Ectodermal cell (in vitro differentiated cells): Measurements from ENCODE around the gene IFT81.

Source experiments
- H3K27ac ChIP-seq: 2 replicates; pipeline ENCODE4 v1.7.0; 2013; ENCODE audit warnings: mild to moderate bottlenecking, low read depth, low read length; ENCODE audit not compliant: insufficient read depth, poor library complexity, severe bottlenecking
- H3K27me3 ChIP-seq: 2 replicates; pipeline ENCODE4 v1.7.0; 2013; ENCODE audit warnings: mild to moderate bottlenecking, low read length; ENCODE audit not compliant: insufficient read depth, control insufficient read depth, poor library complexity, severe bottlenecking
- H3K36me3 ChIP-seq: one replicate; pipeline ENCODE4 v1.7.0; 2013; ENCODE audit warnings: low read length; ENCODE audit not compliant: control insufficient read depth, insufficient read depth
- H3K4me1 ChIP-seq: one replicate; pipeline ENCODE4 v1.7.0; 2013; ENCODE audit warnings: low read length; ENCODE audit not compliant: control insufficient read depth, insufficient read depth
- H3K4me3 ChIP-seq: 2 replicates; pipeline ENCODE4 v1.7.0; 2013; ENCODE audit warnings: low read depth, low read length, control low read depth; ENCODE audit not compliant: insufficient read depth
- H3K9me3 ChIP-seq: 2 replicates; pipeline ENCODE4 v1.7.0; 2013; ENCODE audit warnings: mild to moderate bottlenecking, low read length, moderate library complexity; ENCODE audit not compliant: control insufficient read depth
- WGBS, 2 experiments: methylation state at CpG; one replicate each; pipeline ENCODE4 v1.1.7; 2013; ENCODE audit warnings: missing lambda C conversion rate in 2 of 2; 5-methylcytosine and 5-hydroxymethylcytosine counted together

IFT81 gene

DNA sequence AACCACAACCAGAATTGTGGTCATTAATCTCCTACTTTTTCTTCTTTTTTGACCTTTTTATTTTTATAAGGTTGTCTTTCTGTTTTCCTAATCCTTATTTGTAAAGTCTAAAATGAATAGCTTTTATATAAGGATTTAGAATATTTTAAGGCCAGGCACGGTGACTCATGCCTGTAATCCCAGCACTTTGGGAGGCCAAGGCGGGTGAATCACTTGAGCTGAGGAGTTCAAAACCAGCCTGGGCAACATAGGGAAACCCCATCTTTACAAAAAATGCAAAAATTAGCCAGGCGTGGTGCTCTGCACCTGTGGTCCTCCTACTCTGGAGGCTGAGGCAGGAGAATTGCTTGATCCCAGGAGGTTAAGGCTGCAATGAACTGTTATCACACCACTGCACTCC, 55.1 kb downstream of the IFT81 start:
- Histone ChIP-seq H3K27me3 (no peaks in the 10 kb centered on the region), H3K36me3 (peaks cover 7% of the 10 kb centered on the region), H3K9me3 (no peaks in the 10 kb centered on the region), H3K4me3 (no peak overlapping the region), H3K27ac (no peak overlapping the region), H3K4me1 (no peaks in the 10 kb centered on the region)
- WGBS, 2 experiments: 89 to 95% methylated on average over 3 of the region's 3 CpGs

DNA sequence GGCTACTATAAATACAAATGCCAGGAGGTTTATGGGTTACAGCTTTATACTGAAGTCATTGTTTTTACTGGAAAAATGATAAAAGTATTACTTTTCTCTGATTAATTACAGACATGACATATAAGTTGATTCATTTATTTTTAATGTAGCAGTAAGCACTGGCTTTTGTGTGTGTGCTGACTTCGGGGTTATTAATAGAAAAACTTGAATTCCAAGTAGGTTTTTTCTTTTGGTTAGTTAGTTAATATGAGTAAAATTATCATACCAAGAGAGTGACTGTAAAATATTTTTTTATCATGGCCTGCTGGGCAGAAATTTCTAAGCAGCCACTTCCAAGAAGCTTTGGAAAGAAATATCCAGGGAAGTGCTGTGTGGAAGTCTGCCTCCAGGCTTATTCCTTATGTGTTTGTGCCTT, 56.4 kb downstream of the IFT81 start:
- Histone ChIP-seq H3K27ac (no peak overlapping the region), H3K27me3 (no peaks in the 10 kb centered on the region), H3K4me1 (no peaks in the 10 kb centered on the region), H3K9me3 (no peaks in the 10 kb centered on the region), H3K4me3 (no peak overlapping the region), H3K36me3 (peaks cover 20% of the 10 kb centered on the region)
- WGBS, 2 experiments: 89% methylated on average over 1 of the region's 1 CpG; no CpG with 5 or more reads in 1 of the 2 experiments

DNA sequence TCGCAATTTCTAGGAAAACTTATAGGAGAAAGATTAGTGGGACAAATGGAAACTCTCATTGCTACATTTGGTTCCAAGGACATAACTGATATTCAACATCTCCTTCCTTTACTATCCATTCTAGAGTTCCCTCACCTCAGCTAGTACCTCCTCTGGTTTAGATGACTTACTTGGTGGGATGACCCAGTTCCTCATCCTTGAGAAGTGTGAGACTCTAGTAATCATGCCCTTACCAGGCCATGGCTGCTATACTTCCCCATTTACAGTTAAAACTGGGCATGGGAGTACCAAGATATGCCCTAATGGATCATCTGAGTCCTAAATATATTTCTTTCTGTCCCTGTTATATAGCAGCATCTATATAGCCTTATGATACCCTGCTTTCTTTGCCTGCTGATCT, 58.1 kb downstream of the IFT81 start:
- no peaks in the 10 kb centered on the region for H3K27me3 ChIP-seq
- no peaks in the 10 kb centered on the region for H3K9me3 ChIP-seq
- H3K27ac ChIP-seq: no peak overlapping the region
- H3K4me1 ChIP-seq: no peaks in the 10 kb centered on the region
- 91% methylated on average over 1 of the region's 1 CpG; no CpG with 5 or more reads in 1 of the 2 experiments for WGBS, 2 experiments
- peaks cover 25% of the 10 kb centered on the region for H3K36me3 ChIP-seq
- H3K4me3 ChIP-seq: no peak overlapping the region

DNA sequence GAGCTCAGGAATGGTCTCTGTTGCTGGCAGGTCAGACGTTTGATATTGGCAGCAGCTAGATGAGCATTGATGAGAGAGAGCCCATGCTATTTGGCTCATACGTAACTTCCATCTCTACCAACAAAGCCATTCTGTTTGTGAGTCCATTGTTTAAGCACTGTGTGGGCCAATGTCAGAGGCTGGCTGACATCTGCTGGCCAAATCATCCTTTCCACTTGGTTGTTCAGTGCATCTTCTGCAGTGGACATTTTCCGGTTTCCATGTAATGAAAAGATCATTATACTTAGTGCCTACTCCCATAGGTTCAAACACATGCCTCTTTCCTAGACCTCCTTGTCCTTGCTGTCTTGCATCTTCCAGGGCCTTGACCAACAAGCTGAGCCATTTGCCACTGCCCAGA, 59.2 kb downstream of the IFT81 start:
- no peaks in the 10 kb centered on the region for H3K4me1 ChIP-seq
- WGBS, 2 experiments: 95% methylated on average over 3 of the region's 3 CpGs
- H3K27ac ChIP-seq: no peak overlapping the region
- no peaks in the 10 kb centered on the region for H3K9me3 ChIP-seq
- H3K4me3 ChIP-seq: no peak overlapping the region
- H3K27me3 ChIP-seq: no peaks in the 10 kb centered on the region
- peaks cover 25% of the 10 kb centered on the region for H3K36me3 ChIP-seq

DNA sequence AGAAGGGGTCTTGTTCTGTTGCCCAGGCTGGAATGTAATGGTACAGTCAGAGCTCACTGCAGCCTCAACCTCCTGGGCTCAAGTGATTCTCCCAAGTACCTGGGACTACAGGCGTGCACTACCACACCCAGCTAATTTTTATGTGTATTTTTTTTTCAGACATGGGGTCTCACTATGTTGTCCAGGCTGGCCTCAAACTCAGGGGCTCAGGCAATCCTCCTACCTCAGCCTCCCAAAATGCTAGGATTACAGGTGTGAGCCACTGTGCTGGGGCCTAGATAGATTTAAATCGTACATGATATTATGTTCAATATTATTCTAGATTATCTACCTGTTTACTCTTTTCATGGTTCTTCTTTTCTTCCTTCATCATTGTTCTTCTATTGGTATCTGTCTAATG, 61.5 kb downstream of the IFT81 start:
- Histone ChIP-seq H3K9me3 (no peaks in the 10 kb centered on the region), H3K36me3 (peaks cover 25% of the 10 kb centered on the region), H3K4me1 (no peaks in the 10 kb centered on the region), H3K27me3 (no peaks in the 10 kb centered on the region), H3K4me3 (no peak overlapping the region), H3K27ac (no peak overlapping the region)
- 85 to 92% methylated on average over 1 to 2 of the region's 2 CpGs for WGBS, 2 experiments

DNA sequence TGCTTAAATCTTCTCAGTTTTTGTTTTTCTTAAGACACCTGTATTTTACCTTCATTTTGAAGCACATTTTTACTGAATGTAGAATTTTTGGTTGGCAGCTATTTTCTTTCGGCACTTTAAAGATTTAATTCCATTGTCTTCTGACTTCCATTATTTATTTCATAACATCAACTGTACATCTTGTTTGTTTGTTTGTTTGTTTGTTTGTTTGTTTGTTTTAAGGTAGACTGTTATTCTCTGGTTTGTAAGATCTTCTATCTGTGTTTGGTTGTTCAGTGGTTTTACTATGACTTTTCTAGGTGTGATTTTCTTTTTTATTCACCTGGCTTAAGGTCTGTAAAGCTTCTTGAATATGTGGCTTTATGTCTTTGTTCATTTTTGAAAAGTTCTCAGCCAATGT, 61.9 kb downstream of the IFT81 start:
- no peaks in the 10 kb centered on the region for H3K9me3 ChIP-seq
- H3K4me3 ChIP-seq: no peak overlapping the region
- 100% methylated on average over 1 of the region's 1 CpG; no CpG with 5 or more reads in 1 of the 2 experiments for WGBS, 2 experiments
- no peaks in the 10 kb centered on the region for H3K4me1 ChIP-seq
- H3K27ac ChIP-seq: no peak overlapping the region
- H3K36me3 ChIP-seq: peaks cover 26% of the 10 kb centered on the region
- no peaks in the 10 kb centered on the region for H3K27me3 ChIP-seq

DNA sequence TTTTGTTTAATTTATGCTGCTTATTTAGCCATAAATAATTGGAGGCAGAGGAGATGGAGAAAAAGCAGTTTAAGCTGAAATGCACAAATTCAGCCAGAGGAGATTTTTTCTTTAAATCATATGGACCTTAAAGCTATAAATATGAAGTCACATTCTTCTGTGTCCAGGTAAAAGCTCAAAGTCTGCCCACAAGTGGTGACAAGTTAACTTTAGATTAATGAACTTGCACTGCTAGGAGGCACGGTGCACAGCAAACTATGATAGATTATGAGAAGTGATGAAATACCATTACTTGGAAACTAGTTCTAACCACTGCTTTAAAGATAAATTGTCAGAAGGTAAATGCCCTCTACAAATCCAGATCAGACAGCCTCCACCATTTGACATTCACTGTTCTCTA, 69.0 kb downstream of the IFT81 start:
- Histone ChIP-seq H3K9me3 (no peaks in the 10 kb centered on the region), H3K27me3 (no peaks in the 10 kb centered on the region), H3K36me3 (peaks cover 19% of the 10 kb centered on the region), H3K4me1 (no peaks in the 10 kb centered on the region), H3K4me3 (no peak overlapping the region), H3K27ac (no peak overlapping the region)
- WGBS, 2 experiments: 89 to 94% methylated on average over 1 of the region's 1 CpG

DNA sequence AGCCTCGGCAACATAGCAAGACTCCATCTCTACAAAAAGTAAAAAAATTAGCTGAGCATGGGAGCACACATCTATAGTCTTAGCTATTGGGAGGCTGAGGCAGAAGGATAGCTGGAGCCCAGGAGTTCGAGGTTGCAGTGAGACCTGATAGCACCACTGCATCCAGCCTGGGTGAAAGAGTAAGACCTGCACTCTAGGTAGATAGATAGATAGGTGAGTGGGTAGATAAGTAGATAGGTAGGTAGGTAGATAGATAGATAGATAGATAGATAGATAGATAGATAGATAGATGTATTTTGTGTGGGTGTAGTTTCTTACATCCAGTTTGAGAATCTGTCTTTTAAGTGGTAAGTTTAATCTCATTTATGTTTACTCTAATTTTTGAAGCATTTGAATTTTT, 72.8 kb downstream of the IFT81 start:
- WGBS, 2 experiments: 93 to 97% methylated on average over 2 of the region's 2 CpGs
- no peaks in the 10 kb centered on the region for H3K9me3 ChIP-seq
- no peaks in the 10 kb centered on the region for H3K4me1 ChIP-seq
- H3K27me3 ChIP-seq: no peaks in the 10 kb centered on the region
- no peak overlapping the region for H3K27ac ChIP-seq
- H3K36me3 ChIP-seq: peaks cover 10% of the 10 kb centered on the region
- no peak overlapping the region for H3K4me3 ChIP-seq

DNA sequence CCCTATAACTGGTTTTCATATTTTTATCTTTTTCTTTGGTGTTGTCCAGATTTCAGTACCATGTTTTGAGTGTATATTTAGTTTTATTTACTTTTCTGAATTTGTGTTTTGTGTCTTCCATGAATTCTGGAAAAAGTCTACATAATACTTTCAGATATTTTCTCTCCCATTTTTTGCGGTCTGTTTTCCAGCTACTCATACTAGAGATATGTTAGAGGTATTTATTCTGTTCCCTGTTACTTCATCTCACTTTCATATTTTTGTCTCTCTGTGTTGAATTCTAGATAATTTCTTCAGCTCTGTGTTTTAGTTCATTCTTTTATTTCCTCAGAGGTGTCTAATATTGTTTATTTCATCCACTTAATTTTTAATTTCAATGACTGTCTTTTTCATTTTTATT, 74.2 kb downstream of the IFT81 start:
- H3K27me3 ChIP-seq: no peaks in the 10 kb centered on the region
- H3K27ac ChIP-seq: no peak overlapping the region
- H3K9me3 ChIP-seq: no peaks in the 10 kb centered on the region
- H3K4me1 ChIP-seq: no peaks in the 10 kb centered on the region
- no peak overlapping the region for H3K4me3 ChIP-seq
- peaks cover 6% of the 10 kb centered on the region for H3K36me3 ChIP-seq
- WGBS, 2 experiments: 86% methylated on average over 1 of the region's 1 CpG; no CpG with 5 or more reads in 1 of the 2 experiments

DNA sequence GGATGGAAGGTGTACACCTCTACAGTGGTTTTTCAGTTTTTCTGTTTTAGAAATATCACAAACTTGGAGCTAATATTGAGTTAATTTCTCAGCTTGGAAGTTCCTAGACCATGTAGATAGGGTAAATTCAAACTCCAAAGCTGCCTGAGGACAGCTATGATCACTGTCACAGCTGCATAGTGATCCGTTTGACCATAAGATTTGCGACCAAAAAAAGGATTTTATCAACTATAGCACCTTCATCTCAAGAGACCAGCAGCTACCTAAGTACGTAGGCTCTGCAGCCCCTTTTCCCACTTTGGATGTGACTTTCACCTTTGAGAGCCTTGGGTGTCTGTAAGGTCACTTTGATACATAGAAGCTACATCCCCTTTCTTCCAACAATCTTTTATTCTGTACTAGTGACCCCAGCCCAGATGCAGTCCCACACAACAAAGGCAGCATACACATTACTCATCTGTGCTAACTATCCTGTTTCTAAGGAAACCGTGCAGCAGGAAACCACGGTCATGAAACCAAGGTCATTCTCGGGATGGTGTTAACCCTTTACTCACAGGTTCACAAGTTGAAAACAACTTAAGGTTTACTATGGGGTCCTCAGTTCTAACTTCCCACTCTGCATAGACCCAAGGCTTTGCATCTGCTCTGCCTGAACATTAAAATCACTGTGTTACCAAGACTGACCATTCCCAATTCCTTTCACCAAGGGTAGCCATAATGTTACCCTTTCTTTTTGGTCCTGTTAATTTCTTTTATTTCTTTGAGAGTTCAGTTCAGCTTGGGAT, 75.4 kb downstream of the IFT81 start:
- 37 to 53% methylated on average over 6 of the region's 6 CpGs for WGBS, 2 experiments
- Histone ChIP-seq H3K4me3 (no peak overlapping the region), H3K27ac (no peak overlapping the region), H3K9me3 (no peaks in the 10 kb centered on the region), H3K36me3 (peaks cover 10% of the 10 kb centered on the region), H3K27me3 (no peaks in the 10 kb centered on the region), H3K4me1 (no peaks in the 10 kb centered on the region)

DNA sequence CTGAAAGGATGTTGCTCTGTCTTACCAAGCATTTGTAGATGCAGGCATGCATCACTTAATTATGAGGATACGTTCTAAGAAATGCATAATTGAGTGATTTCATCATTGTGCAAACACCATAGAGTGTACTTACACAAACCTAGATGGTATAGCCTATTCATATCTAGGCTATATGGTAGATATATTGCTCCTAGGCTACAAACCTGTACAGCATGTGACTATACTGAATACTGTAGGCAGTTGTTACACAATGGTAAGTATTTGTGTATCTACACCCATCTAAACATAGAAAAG, 75.9 kb downstream of the IFT81 start:
- Histone ChIP-seq H3K4me3 (no peak overlapping the region), H3K27ac (no peak overlapping the region), H3K4me1 (no peaks in the 10 kb centered on the region), H3K27me3 (no peaks in the 10 kb centered on the region), H3K9me3 (no peaks in the 10 kb centered on the region), H3K36me3 (peaks cover 15% of the 10 kb centered on the region)
- 88 to 100% methylated on average over 1 of the region's 1 CpG for WGBS, 2 experiments
